ENCODE data around the gene CSNK2A1.
A peak's percentile ranks its signal among the peaks of the same experiment; 100 is the strongest.

CSNK2A1 gene

GRCh38 chr20:564192-564591, 20.6 kb upstream of the CSNK2A1 start:
- no peak for ATAC-seq
- DNase-seq: no peak

- ATAC-seq (no peak), DNase-seq (no peak)
These were observed 19.6 kb upstream of the CSNK2A1 start for GRCh38 chr20:563187-563586.

GRCh38 chr20:562232-562897, 18.8 kb upstream of the CSNK2A1 start:
- ATAC-seq (no peak), DNase-seq (no peak)

GRCh38 chr20:561437-562231, 18.0 kb upstream of the CSNK2A1 start:
- DNase-seq: peak; percentile 54

GRCh38 chr20:560680-561079, 17.1 kb upstream of the CSNK2A1 start:
- no peak for ATAC-seq
- no peak for DNase-seq

More at GRCh38 chr20:561437-562231, 18.0 kb upstream of the CSNK2A1 start:
- ATAC-seq: peak; percentile 67

GRCh38 chr20:558117-558516, 14.5 kb upstream of the CSNK2A1 start:
- ATAC-seq (no peak), DNase-seq (no peak)

- ATAC-seq: no peak
- DNase-seq: no peak
These were observed 13.4 kb upstream of the CSNK2A1 start for GRCh38 chr20:556984-557383.

- ATAC-seq (no peak), DNase-seq (no peak)
These were observed 12.4 kb upstream of the CSNK2A1 start for GRCh38 chr20:555976-556385.

GRCh38 chr20:550611-551010, 7.0 kb upstream of the CSNK2A1 start:
- DNase-seq: no peak
- no peak for ATAC-seq

- DNase-seq: no peak
- ATAC-seq: no peak
These were observed 6.3 kb upstream of the CSNK2A1 start for GRCh38 chr20:549722-550496.

GRCh38 chr20:548906-549305, 5.3 kb upstream of the CSNK2A1 start:
- DNase-seq (no peak), ATAC-seq (no peak)

- no peak for ATAC-seq
These were observed 3.8 kb upstream of the CSNK2A1 start for GRCh38 chr20:547394-547793.

GRCh38 chr20:546353-546752, 2.8 kb upstream of the CSNK2A1 start:
- no peak for DNase-seq
- ATAC-seq: no peak

More at GRCh38 chr20:547394-547793, 3.8 kb upstream of the CSNK2A1 start:
- no peak for DNase-seq

GRCh38 chr20:544153-544725, 649 bp upstream of the CSNK2A1 start:
- DNase-seq: no peak
- ATAC-seq: no peak

GRCh38 chr20:542777-543368, 717 bp downstream of the CSNK2A1 start:
- DNase-seq (peak; percentile 39), ATAC-seq (peak; percentile 16)

- ATAC-seq: no peak
- no peak for DNase-seq
These were observed 3.0 kb downstream of the CSNK2A1 start for GRCh38 chr20:540391-541201.

GRCh38 chr20:539848-540247, 3.7 kb downstream of the CSNK2A1 start:
- ATAC-seq (no peak), DNase-seq (no peak)

GRCh38 chr20:539191-539590, 4.4 kb downstream of the CSNK2A1 start:
- DNase-seq: no peak
- ATAC-seq: no peak

- no peak for ATAC-seq
- DNase-seq: no peak
These were observed 5.6 kb downstream of the CSNK2A1 start for GRCh38 chr20:537983-538382.

- ATAC-seq (no peak), DNase-seq (no peak)
These were observed 7.1 kb downstream of the CSNK2A1 start for GRCh38 chr20:536426-537010.

GRCh38 chr20:535958-536357, 7.6 kb downstream of the CSNK2A1 start:
- ATAC-seq: no peak
- no peak for DNase-seq

Measured in stimulated activated naive CD8-positive, alpha-beta T cell treated with anti-CD3 and anti-CD28 coated beads, Interleukin-15, Interleukin-2, amounts not matched to agents 100 U/mL and 50 U/mL, for 24 hours (primary cell).